K562 (cell line): ENCODE results near the gene BICD1. TPM values are rescaled to one million over a fixed set of nuclear protein-coding genes. Genes with fewer than 3 reads are reported as not detected.
A peak's percentile ranks its signal among the peaks of the same experiment; 100 is the strongest.

Experiments used
- ATAC-seq: fragments of 200-7000 bp; cut with Tn5 transposase; 3 replicates; pipeline ENCODE4 v1.9.1; 2020; ENCODE audit warnings: moderate library complexity
- BruUV-seq: library from RNA; stranded (reverse); fragments of 400-500 nt; replicated peaks from 2 replicates; lab custom pipeline; 2021; lab: Mats Ljungman, UMichigan
- CTCF ChIA-PET: fragments of 300-600 bp; formaldehyde crosslinking; extraction: SDS; loops from one replicate; lab custom pipeline; 2021; ENCODE audit warnings: low intra/inter-chr PET ratio; lab: Yijun Ruan, JAX
- POLR2A ChIA-PET: fragments of 300-600, 350-650 bp; sonication (Branson Sonifier 250); formaldehyde crosslinking; extraction: SDS; loops from one replicate; lab custom pipeline; 2021; ENCODE audit warnings: antibody characterized with exemption, inconsistent platforms; lab: Yijun Ruan, JAX
- DNase-seq, 4 experiments: peaks; one replicate each; pipeline versions ENCODE4 v3.0.0 to v3.0.0-alpha.2; 2011 to 2018; ENCODE audit warnings: low spot score in 3 of 4, mixed read lengths in 3 of 4; ENCODE audit errors: extremely low read depth in 1 of 4
- FAIRE-seq: peaks from 2 replicates; lab custom pipeline; 2011; peaks lifted over from hg19 to GRCh38; lab: Jason Lieb, UNC
- H2AFZ ChIP-seq: 2 replicates; pipeline ENCODE4 v1.6.0; 2011; ENCODE audit warnings: low read depth, low read length, control low read depth, inconsistent platforms
- H3K27ac ChIP-seq: fragments of 200-600 bp; 3 replicates; pipeline ENCODE4 v1.8.0; 2011; ENCODE audit warnings: low read depth, mild to moderate bottlenecking, control low read depth, inconsistent platforms, low read length, moderate library complexity, mixed read lengths; ENCODE audit errors: extremely low read depth
- H3K27me3 ChIP-seq, 2 experiments: fragments of 300-600 bp in 1 of 2; 2 replicates in 1 of 2; 3 replicates in 1 of 2; pipeline versions ENCODE4 v1.6.0 to v1.8.0; 2011; ENCODE audit warnings: inconsistent platforms in 2 of 2, low read length in 2 of 2, mild to moderate bottlenecking in 1 of 2, mixed read lengths in 1 of 2, moderate library complexity in 1 of 2; ENCODE audit not compliant: control insufficient read depth in 2 of 2, insufficient read depth in 2 of 2
- H3K36me3 ChIP-seq: fragments of 300-600 bp; 3 replicates; pipeline ENCODE4 v1.8.0; 2011; ENCODE audit warnings: mild to moderate bottlenecking, low read length, inconsistent platforms; ENCODE audit not compliant: control insufficient read depth, insufficient read depth
- H3K4me1 ChIP-seq, 2 experiments: fragments of 200-600 bp in 1 of 2; replicated peaks in 1 of 2; 2 replicates in 1 of 2; 3 replicates in 1 of 2; pipeline versions ENCODE4 v1.5.1 to v1.8.0; 2011; ENCODE audit warnings: inconsistent platforms in 2 of 2, low read length in 2 of 2, mild to moderate bottlenecking in 1 of 2, mixed read lengths in 1 of 2, moderate library complexity in 1 of 2; ENCODE audit not compliant: control insufficient read depth in 2 of 2, insufficient read depth in 2 of 2
- H3K4me2 ChIP-seq: 2 replicates; pipeline ENCODE4 v1.6.1; 2011; ENCODE audit warnings: low read length, control low read depth, inconsistent platforms, mixed read lengths; ENCODE audit not compliant: insufficient read depth
- H3K4me3 ChIP-seq: fragments of 200-600 bp; sonication (generic), shearing (Covaris generic); 2 replicates; pipeline ENCODE4 v1.5.1; 2016; ENCODE audit warnings: control low read depth, inconsistent platforms
- H3K79me2 ChIP-seq: fragments of 200-600 bp; 3 replicates; pipeline ENCODE4 v1.8.0; 2011; ENCODE audit warnings: low read length, inconsistent platforms; ENCODE audit not compliant: control insufficient read depth, insufficient read depth
- H3K9ac ChIP-seq, 2 experiments: 2 replicates each; pipeline versions ENCODE4 v1.6.0 to v1.6.1; 2011; ENCODE audit warnings: low read depth in 2 of 2, low read length in 2 of 2, control low read depth in 1 of 2, inconsistent platforms in 1 of 2, mild to moderate bottlenecking in 1 of 2, mixed read lengths in 1 of 2; ENCODE audit not compliant: insufficient read depth in 1 of 2
- H3K9me1 ChIP-seq: one replicate; pipeline ENCODE4 v1.6.0; 2011; ENCODE audit warnings: inconsistent platforms, mild to moderate bottlenecking, low read length, moderate library complexity; ENCODE audit not compliant: control insufficient read depth, insufficient read depth
- H3K9me3 ChIP-seq: replicated peaks from 2 replicates; pipeline ENCODE4 v1.5.1; 2011; ENCODE audit warnings: low read depth, low read length, inconsistent platforms; ENCODE audit not compliant: control insufficient read depth, insufficient read depth
- H4K20me1 ChIP-seq: replicated peaks from 2 replicates; pipeline ENCODE4 v1.6.1; 2011; ENCODE audit warnings: low read length, inconsistent platforms, mixed read lengths; ENCODE audit not compliant: control insufficient read depth, insufficient read depth
- CEBPG ChIP-seq, 3 experiments: fragments of 200-800 bp in 1 of 3; sonication (Bioruptor generic) in 1 of 3; sonication (generic) in 1 of 3; formaldehyde crosslinking in 1 of 3; IDR thresholded peaks in 2 of 3; conservative IDR thresholded peaks in 1 of 3; 2 replicates each; pipeline versions ENCODE4 v1.6.1 to v1.8.0; 2016 to 2022; ENCODE audit warnings: missing compliant biosample characterization in 2 of 3, missing genetic modification characterization in 2 of 3, mild to moderate bottlenecking in 1 of 3, missing genetic modification reagents in 1 of 3
- MEIS2 ChIP-seq: fragments of 450-650 bp; IDR thresholded peaks from 2 replicates; pipeline ENCODE4 v1.6.1; 2014; ENCODE audit warnings: mild to moderate bottlenecking; ENCODE audit not compliant: partially characterized antibody
- PHB2 ChIP-seq: fragments of 450-650 bp; IDR thresholded peaks from 2 replicates; pipeline ENCODE4 v1.6.1; 2017; ENCODE audit warnings: low read depth
- POLR2AphosphoS2 ChIP-seq: IDR thresholded peaks from 2 replicates; pipeline ENCODE4 v1.6.1; 2012; ENCODE audit warnings: low read length, improper control_type of control experiment
- POLR2H ChIP-seq: IDR thresholded peaks from 2 replicates; pipeline ENCODE4 v1.6.1; 2016; ENCODE audit warnings: missing genetic modification characterization, low read depth, mild to moderate bottlenecking, control low read depth, missing compliant biosample characterization, moderate library complexity
- SMC3 ChIP-seq: conservative IDR thresholded peaks from 2 replicates; pipeline ENCODE4 v1.6.1; 2011; ENCODE audit warnings: low read depth, low read length, improper control_type of control experiment; ENCODE audit not compliant: insufficient read depth
- XRCC4 ChIP-seq: IDR thresholded peaks from one replicate; pipeline ENCODE4 v1.6.1; 2011; ENCODE audit not compliant: insufficient read depth, insufficient read length; ENCODE audit errors: extremely low read depth
- ZBTB1 ChIP-seq: sonication (generic); formaldehyde crosslinking; IDR thresholded peaks from 2 replicates; pipeline ENCODE4 v1.8.1; 2023; ENCODE audit warnings: missing genetic modification reagents, low read depth, mild to moderate bottlenecking, borderline replicate concordance
- ZFP36 ChIP-seq: fragments of 150-350 bp; IDR thresholded peaks from 2 replicates; pipeline ENCODE4 v1.6.1; 2018; ENCODE audit warnings: low read length, low read depth; ENCODE audit not compliant: partially characterized antibody
- ZNF133 ChIP-seq: fragments of 250-450 bp; sonication (Bioruptor Pico); IDR thresholded peaks from 2 replicates; pipeline ENCODE4 v1.4.0; 2020; ENCODE audit warnings: mild to moderate bottlenecking
- ZNF140 ChIP-seq: fragments of 250-450 bp; sonication (Bioruptor Pico); IDR thresholded peaks from 2 replicates; pipeline ENCODE4 v1.8.0; 2021; ENCODE audit warnings: moderate library complexity, mild to moderate bottlenecking, inconsistent platforms
- ZNF764 ChIP-seq: fragments of 250-450 bp; sonication (Bioruptor Pico); IDR thresholded peaks from 2 replicates; pipeline ENCODE4 v1.4.0; 2020; ENCODE audit warnings: low read depth, mild to moderate bottlenecking, moderate library complexity
- WGBS: fragments of 100-300 bp; shearing (Covaris generic); methylation state at CpG from one replicate; pipeline ENCODE4 v1.1.6; 2016; ENCODE audit warnings: low coverage, mixed read lengths; ENCODE audit not compliant: insufficient coverage; ENCODE audit errors: missing lambda C conversion rate; 5-methylcytosine and 5-hydroxymethylcytosine counted together
- in situ Hi-C: fragments of 300-500 bp; cut with MboI; formaldehyde crosslinking; loops from 4 replicates; pipeline ENCODE4 v1.15.0; 2018; ENCODE audit warnings: inconsistent platforms, mixed read lengths
- intact Hi-C: fragments of 100-400 bp; cut with micrococcal nuclease; formaldehyde crosslinking; loops from 2 replicates; pipeline ENCODE4 v1.14.2; 2022
- polyA plus RNA-seq, 8 experiments: library from polyadenylated mRNA; depleted of rRNA in 4 of 8; stranded (reverse) in 5 of 8; unstranded in 3 of 8; fragments of >200 nt; fragmentation: Nextera tagmentation in 2 of 8; fragmentation: Illumina TruSeq in 1 of 8; extraction: Ambion mirVana in 2 of 8; extraction: Trizol in 1 of 8; gene quantifications; 2 replicates each; pipeline versions ENCODE4 v1.2.1 to v1.2.3, GENCODE V29; 2011 to 2014; ENCODE audit warnings: inconsistent platforms in 1 of 8, missing spikeins in 1 of 8
- total RNA-seq, 7 experiments: library from RNA; depleted of rRNA in 6 of 7; stranded (reverse); fragments of >200 nt in 6 of 7; fragmentation: Illumina TruSeq in 2 of 7; extraction: Trizol in 2 of 7; gene quantifications; 2 replicates each; pipeline versions ENCODE4 v1.2.1 to v1.2.3, GENCODE V29; 2011 to 2021; ENCODE audit warnings: low replicate concordance in 1 of 7
- TF ChIP-seq, protein P1 (sequence below): fragments of 450-650 bp; IDR thresholded peaks from 2 replicates; pipeline ENCODE4 v1.6.1; 2016
- TF ChIP-seq, protein P2 (sequence below): sonication (generic); formaldehyde crosslinking; IDR thresholded peaks from 2 replicates; pipeline ENCODE4 v1.8.1; 2022; ENCODE audit warnings: missing genetic modification reagents
- TF ChIP-seq, protein P3 (sequence below): fragments of 450-650 bp; IDR thresholded peaks from 2 replicates; pipeline ENCODE4 v1.7.0; 2016; ENCODE audit warnings: borderline replicate concordance
- TF ChIP-seq, protein P4 (sequence below): fragments of 250-450 bp; sonication (Bioruptor Pico); IDR thresholded peaks from 2 replicates; pipeline ENCODE4 v1.8.0; 2022; ENCODE audit warnings: moderate library complexity, mild to moderate bottlenecking, inconsistent platforms

The BICD1 gene
- total and polyA plus RNA-seq, 9 of the 15 experiments (the other 6 are each of a cell fraction or from before 2014, with no cell fraction given) = 3.5 to 21.1 (median 12.5) TPM

DNA sequence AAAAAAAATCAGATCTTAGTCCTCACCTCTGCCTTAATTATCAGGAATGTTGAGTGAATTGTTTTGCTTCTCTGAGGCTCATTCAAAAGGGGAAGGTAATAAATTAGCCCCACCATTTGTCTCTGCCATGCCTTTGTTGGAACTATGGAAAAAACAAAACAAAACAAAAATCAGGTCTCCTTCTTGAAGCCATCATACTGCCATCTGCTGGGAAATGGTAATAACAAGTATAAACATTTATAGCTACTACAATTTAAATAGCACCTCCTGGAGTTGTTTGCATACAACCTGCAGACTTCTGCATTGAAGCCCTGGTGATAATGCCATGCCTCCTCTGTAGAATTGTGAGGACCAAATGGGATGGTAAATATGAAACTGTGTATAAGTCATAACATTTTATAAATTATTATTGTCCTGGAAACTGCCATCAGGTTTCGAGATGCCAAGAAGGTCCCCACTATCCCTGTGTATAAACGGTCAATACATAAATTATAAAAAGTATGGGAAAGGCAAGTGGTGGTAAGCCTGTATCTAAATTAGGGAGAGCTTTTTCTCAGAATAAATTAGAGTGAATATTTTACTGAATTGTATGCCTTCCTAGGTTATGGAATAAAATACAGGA, 205.5 kb downstream of the BICD1 start:
- CTCF ChIA-PET = interaction anchor here (0.6 to 2.0 kb wide), 7 partner anchors 206 to 661 kb away, joined by 3 to 9 read pairs (median 4); partner anchors contain the start of gene BICD1
- no peak overlapping the region for H3K4me2 ChIP-seq
- TF ChIP-seq, protein P1, sequence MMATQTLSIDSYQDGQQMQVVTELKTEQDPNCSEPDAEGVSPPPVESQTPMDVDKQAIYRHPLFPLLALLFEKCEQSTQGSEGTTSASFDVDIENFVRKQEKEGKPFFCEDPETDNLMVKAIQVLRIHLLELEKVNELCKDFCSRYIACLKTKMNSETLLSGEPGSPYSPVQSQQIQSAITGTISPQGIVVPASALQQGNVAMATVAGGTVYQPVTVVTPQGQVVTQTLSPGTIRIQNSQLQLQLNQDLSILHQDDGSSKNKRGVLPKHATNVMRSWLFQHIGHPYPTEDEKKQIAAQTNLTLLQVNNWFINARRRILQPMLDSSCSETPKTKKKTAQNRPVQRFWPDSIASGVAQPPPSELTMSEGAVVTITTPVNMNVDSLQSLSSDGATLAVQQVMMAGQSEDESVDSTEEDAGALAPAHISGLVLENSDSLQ = peak; percentile 73
- peak; percentile 88 for TF ChIP-seq MEIS2
- TF ChIP-seq ZNF140 (CRISPR knock-in tag) = no peak
- TF ChIP-seq ZBTB1 (CRISPR knock-in tag) = no peak
- TF ChIP-seq, protein P2, sequence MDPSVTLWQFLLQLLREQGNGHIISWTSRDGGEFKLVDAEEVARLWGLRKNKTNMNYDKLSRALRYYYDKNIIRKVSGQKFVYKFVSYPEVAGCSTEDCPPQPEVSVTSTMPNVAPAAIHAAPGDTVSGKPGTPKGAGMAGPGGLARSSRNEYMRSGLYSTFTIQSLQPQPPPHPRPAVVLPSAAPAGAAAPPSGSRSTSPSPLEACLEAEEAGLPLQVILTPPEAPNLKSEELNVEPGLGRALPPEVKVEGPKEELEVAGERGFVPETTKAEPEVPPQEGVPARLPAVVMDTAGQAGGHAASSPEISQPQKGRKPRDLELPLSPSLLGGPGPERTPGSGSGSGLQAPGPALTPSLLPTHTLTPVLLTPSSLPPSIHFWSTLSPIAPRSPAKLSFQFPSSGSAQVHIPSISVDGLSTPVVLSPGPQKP = no peak
- peak; percentile 45; the same call in 1 of the 2 replicates for TF ChIP-seq SMC3
- no peak for TF ChIP-seq ZFP36
- TF ChIP-seq, protein P3, sequence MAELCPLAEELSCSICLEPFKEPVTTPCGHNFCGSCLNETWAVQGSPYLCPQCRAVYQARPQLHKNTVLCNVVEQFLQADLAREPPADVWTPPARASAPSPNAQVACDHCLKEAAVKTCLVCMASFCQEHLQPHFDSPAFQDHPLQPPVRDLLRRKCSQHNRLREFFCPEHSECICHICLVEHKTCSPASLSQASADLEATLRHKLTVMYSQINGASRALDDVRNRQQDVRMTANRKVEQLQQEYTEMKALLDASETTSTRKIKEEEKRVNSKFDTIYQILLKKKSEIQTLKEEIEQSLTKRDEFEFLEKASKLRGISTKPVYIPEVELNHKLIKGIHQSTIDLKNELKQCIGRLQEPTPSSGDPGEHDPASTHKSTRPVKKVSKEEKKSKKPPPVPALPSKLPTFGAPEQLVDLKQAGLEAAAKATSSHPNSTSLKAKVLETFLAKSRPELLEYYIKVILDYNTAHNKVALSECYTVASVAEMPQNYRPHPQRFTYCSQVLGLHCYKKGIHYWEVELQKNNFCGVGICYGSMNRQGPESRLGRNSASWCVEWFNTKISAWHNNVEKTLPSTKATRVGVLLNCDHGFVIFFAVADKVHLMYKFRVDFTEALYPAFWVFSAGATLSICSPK = no peak
- no peak for TF ChIP-seq POLR2H (tag)
- no peak for TF ChIP-seq POLR2AphosphoS2
- TF ChIP-seq PHB2 = no peak
- no peak for TF ChIP-seq XRCC4
- no peak for TF ChIP-seq ZNF133 (CRISPR knock-in tag)
- TF ChIP-seq, protein P4, sequence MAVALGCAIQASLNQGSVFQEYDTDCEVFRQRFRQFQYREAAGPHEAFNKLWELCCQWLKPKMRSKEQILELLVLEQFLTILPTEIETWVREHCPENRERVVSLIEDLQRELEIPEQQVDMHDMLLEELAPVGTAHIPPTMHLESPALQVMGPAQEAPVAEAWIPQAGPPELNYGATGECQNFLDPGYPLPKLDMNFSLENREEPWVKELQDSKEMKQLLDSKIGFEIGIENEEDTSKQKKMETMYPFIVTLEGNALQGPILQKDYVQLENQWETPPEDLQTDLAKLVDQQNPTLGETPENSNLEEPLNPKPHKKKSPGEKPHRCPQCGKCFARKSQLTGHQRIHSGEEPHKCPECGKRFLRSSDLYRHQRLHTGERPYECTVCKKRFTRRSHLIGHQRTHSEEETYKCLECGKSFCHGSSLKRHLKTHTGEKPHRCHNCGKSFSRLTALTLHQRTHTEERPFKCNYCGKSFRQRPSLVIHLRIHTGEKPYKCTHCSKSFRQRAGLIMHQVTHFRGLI = no peak
- peak; percentile 86 for TF ChIP-seq ZNF764 (CRISPR knock-in tag)
- TF ChIP-seq CEBPG (CRISPR knock-in tag; IDR thresholded peaks at IDR 0.05) = no peak
- TF ChIP-seq CEBPG (tag; conservative IDR thresholded peaks at IDR 0.05 in 1 of 2, IDR thresholded peaks at IDR 0.05 in 1 of 2) = no peak

More for the DNA sequence above, 205.5 kb downstream of the BICD1 start:
- intact Hi-C loops (loop anchor here (2.0 to 5.0 kb wide), 4 partner anchors 355 to 910 kb away; partner anchors contain the start of gene RESF1), in situ Hi-C loops (loop anchor here (10.0 kb wide), 1 partner anchor 907 kb away; no protein-coding TSS in a partner anchor)
- H2AFZ ChIP-seq = no peak overlapping the region
- FAIRE-seq = peak; percentile 79
- no peak overlapping the region for H3K4me3 ChIP-seq
- no peaks in the 10 kb centered on the region; a peak in 1 of 5 replicates for H3K4me1 ChIP-seq
- no peak overlapping the region for H3K27ac ChIP-seq
- no peaks in the 10 kb centered on the region for H4K20me1 ChIP-seq
- 92% methylated on average over 2 of the region's 2 CpGs for WGBS
- no peaks in the 10 kb centered on the region for H3K9me3 ChIP-seq
- DNase-seq = peak in 2 of 4 experiments; percentile 37 to 60
- H3K36me3 ChIP-seq = no peaks in the 10 kb centered on the region
- peak; percentile 73 for ATAC-seq
- POLR2A ChIA-PET = interaction anchor here (0.5 to 0.7 kb wide), 5 partner anchors 205 to 829 kb away, joined by 3 to 4 read pairs (median 3); no protein-coding TSS in a partner anchor
- no peak overlapping the region for H3K9ac ChIP-seq
- H3K79me2 ChIP-seq = no peaks in the 10 kb centered on the region
- H3K27me3 ChIP-seq = no peaks in the 10 kb centered on the region
- no TSS peak for BruUV-seq
- no peaks in the 10 kb centered on the region for H3K9me1 ChIP-seq
